ENCODE data around the gene TMEM164.

Gene TMEM164

DNA sequence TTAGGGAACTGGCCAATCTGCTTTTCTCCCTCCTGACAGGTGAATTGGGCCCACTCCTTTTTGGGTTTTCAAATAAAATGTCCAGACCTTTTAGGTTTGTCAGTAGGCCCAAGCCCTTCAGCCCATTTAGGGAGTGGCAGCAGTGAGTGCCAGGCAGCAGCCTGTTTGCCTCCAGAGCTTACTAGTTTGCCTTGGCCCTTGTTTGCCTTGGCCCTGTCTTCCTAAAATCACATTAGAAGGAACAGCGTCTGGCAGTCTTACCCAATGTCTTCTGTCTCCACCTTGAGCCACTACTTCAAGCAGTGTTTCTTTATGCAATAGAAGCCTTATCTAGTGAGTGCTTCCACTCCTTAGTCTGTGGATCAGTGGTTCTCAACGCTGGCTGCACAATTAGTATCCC, 117.1 kb downstream of the TMEM164 start:
- Histone ChIP-seq H3K27me3 (no peaks in the 10 kb centered on the region), H3K36me3 (no peaks in the 10 kb centered on the region), H3K9me3 (no peaks in the 10 kb centered on the region), H3K4me3 (ENCODE audit: low read depth, low read length) (no peak overlapping the region), H3K4me1 (no peaks in the 10 kb centered on the region)
- no peak for DNase-seq
- TF ChIP-seq, protein P1, sequence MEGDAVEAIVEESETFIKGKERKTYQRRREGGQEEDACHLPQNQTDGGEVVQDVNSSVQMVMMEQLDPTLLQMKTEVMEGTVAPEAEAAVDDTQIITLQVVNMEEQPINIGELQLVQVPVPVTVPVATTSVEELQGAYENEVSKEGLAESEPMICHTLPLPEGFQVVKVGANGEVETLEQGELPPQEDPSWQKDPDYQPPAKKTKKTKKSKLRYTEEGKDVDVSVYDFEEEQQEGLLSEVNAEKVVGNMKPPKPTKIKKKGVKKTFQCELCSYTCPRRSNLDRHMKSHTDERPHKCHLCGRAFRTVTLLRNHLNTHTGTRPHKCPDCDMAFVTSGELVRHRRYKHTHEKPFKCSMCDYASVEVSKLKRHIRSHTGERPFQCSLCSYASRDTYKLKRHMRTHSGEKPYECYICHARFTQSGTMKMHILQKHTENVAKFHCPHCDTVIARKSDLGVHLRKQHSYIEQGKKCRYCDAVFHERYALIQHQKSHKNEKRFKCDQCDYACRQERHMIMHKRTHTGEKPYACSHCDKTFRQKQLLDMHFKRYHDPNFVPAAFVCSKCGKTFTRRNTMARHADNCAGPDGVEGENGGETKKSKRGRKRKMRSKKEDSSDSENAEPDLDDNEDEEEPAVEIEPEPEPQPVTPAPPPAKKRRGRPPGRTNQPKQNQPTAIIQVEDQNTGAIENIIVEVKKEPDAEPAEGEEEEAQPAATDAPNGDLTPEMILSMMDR (IDR thresholded peaks at IDR 0.05; ENCODE audit: low read depth, low read length), result no peak

DNA sequence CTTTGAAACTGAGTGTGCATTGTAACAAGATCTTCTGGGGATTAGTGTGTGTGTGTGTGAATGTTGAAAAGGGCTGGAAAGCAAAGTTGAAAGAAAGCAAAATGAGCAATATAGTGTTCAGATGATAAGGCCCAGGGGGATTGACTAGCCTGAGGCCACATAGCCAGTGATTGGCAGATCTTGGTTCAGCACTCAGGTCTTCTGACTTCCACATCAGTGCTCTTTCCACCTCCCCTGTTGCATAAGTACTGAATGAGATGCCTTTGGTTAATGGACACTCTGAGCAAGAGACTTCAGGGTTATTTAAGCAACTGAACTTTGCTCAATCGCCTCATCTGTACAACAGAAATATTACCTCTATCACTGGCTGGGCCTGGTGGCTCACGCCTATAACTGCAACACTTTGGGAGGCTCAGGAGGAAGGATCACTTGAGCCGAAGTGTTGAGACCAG, 120.4 kb downstream of the TMEM164 start:
- TF ChIP-seq, protein P1 (IDR thresholded peaks at IDR 0.05; ENCODE audit: low read depth, low read length), result no peak
- H3K4me3 ChIP-seq (ENCODE audit: low read depth, low read length), result no peak overlapping the region
- H3K36me3 ChIP-seq, result no peaks in the 10 kb centered on the region
- no peaks in the 10 kb centered on the region for H3K27me3 ChIP-seq
- no peaks in the 10 kb centered on the region for H3K9me3 ChIP-seq
- DNase-seq, result no peak
- no peaks in the 10 kb centered on the region for H3K4me1 ChIP-seq

DNA sequence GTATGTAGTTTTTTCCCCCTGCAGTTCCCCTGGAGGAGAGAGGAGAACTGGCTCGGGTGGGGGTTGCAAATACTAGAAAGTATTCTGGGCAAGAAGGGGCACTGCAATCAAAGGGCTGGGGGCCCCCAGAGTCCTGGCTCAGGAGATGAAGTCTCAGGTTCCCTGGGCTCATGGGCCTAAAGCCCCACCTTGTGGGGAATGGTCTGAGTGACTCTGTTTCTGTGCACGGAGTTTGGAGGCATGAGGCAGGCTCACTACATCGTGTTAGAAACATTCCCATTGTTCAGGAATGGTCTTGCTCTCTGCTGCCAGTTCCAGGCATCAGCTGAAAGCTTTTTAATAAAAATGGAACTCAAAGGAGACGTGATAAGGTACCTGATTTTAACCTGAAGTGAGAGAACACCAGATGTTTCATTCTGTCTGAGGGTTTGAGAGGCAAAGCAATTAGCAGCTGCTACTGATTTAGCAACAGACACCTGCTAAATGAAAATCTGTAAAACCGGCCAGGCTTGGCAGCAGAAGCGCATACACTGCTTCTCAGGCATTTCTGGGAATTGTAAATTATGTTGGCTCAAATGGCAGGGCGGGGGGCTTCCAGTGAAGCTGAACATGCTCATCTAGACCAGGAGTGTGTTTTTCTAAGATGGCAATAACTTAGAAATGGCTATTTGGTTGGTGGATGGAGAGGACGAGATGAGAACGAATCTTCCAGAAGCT, 122.7 kb downstream of the TMEM164 start:
- Histone ChIP-seq H3K27me3 (no peaks in the 10 kb centered on the region), H3K4me1 (no peaks in the 10 kb centered on the region), H3K4me3 (ENCODE audit: low read depth, low read length) (no peak overlapping the region), H3K9me3 (no peaks in the 10 kb centered on the region), H3K36me3 (no peaks in the 10 kb centered on the region)
- TF ChIP-seq, protein P1 (IDR thresholded peaks at IDR 0.05; ENCODE audit: low read depth, low read length), result peak; percentile 35
- peak; percentile 8 for DNase-seq

DNA sequence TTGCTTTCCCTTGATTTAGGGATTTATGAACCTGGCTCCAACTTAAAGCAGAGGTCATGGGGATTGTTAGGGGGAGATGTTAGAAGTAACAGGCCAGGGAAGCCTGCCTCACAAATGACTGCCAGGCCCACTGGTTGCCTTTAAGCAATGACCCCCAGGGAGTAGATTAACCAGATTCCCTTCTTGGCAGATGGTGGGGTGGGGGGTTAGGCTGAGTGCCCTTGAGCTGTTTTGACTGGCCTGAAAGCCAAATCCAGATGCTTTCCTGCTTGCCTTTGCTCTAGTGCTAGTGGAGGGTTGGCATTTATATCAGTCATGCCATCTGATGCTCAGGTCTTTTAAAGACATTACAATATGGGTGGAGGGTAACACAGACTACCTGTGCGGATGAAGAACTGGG, 128.1 kb downstream of the TMEM164 start:
- DNase-seq, result peak; percentile 49
- TF ChIP-seq, protein P1 (IDR thresholded peaks at IDR 0.05; ENCODE audit: low read depth, low read length), result no peak
- no peaks in the 10 kb centered on the region for H3K9me3 ChIP-seq
- no peaks in the 10 kb centered on the region for H3K27me3 ChIP-seq
- no peaks in the 10 kb centered on the region for H3K4me1 ChIP-seq
- no peak overlapping the region for H3K4me3 ChIP-seq (ENCODE audit: low read depth, low read length)
- H3K36me3 ChIP-seq, result no peaks in the 10 kb centered on the region

DNA sequence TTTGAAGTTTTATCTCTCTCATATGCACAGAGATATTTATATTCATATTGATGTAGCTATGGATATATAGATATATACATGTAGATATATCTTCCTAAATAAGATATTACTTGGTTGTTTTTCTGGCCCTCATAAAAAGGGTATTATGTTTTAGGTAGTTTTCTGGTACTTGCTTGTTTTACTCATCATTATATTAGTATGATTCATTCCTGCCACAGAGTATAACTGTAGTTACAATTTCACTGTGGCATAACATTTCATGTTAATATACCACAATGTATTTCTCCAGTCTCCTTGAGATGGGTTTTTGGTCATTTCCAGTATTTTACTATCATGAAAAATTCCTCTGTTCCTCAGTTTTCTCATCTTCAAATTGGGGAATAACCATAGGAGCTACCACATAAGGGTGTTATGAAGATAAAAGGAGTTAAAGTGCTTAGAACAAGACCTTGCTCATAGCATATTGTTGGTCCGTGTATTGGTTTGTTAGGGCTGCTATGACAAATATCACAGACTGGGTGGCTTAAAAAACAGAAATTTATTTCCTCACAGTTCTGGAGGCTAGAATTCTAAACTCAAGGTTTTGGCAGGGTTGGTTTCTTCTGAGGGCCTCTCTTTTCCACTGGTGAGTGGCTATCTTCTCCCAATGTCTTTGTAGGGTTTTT, 129.7 kb downstream of the TMEM164 start:
- TF ChIP-seq, protein P1 (IDR thresholded peaks at IDR 0.05; ENCODE audit: low read depth, low read length), result no peak
- Histone ChIP-seq H3K36me3 (no peaks in the 10 kb centered on the region), H3K27me3 (no peaks in the 10 kb centered on the region), H3K9me3 (no peaks in the 10 kb centered on the region), H3K4me3 (ENCODE audit: low read depth, low read length) (no peak overlapping the region), H3K4me1 (no peaks in the 10 kb centered on the region)
- no peak for DNase-seq
